Activated B cell treated with CpG ODN at 0.5 μM for 24 hours (primary cell): ENCODE measurements around the gene ADCY2. TPM values are rescaled to one million over a fixed set of nuclear protein-coding genes. Genes with fewer than 3 reads are reported as not detected.
A peak's percentile ranks its signal among the peaks of the same experiment; 100 is the strongest.

ENCODE experiments used
- ATAC-seq: fragments of 200-7000 bp; cut with Tn5 transposase; one replicate; pipeline ENCODE4 v1.10.0; 2021; ENCODE audit warnings: low read depth, mild to moderate bottlenecking, moderate library complexity
- CTCF ChIA-PET: fragments of 350-600 bp; sonication (Branson Sonifier 250); formaldehyde crosslinking; loops from one replicate; lab custom pipeline; 2021; ENCODE audit warnings: antibody characterized with exemption; lab: Charles Lee
- POLR2A ChIA-PET: fragments of 350-600 bp; sonication (Branson Sonifier 250); formaldehyde crosslinking; loops from one replicate; lab custom pipeline; 2021; ENCODE audit warnings: antibody characterized with exemption; lab: Charles Lee
- DNase-seq: peaks from one replicate; pipeline ENCODE4 v3.0.0; 2022
- H3K27ac Mint-ChIP-seq: one replicate; pipeline ENCODE4 v1.8.0; 2020; ENCODE audit warnings: mixed read lengths
- H3K27me3 Mint-ChIP-seq: one replicate; pipeline ENCODE4 v1.8.0; 2021; ENCODE audit warnings: mixed read lengths
- H3K36me3 Mint-ChIP-seq: one replicate; pipeline ENCODE4 v1.8.0; 2021; ENCODE audit warnings: low read depth, mixed read lengths
- H3K4me1 Mint-ChIP-seq: one replicate; pipeline ENCODE4 v1.8.0; 2021; ENCODE audit warnings: mixed read lengths
- H3K4me3 Mint-ChIP-seq: one replicate; pipeline ENCODE4 v1.8.0; 2020; ENCODE audit warnings: mild to moderate bottlenecking, mixed read lengths
- H3K9me3 Mint-ChIP-seq: one replicate; pipeline ENCODE4 v1.8.0; 2020; ENCODE audit warnings: mixed read lengths
- intact Hi-C: fragments of 100-400 bp; cut with micrococcal nuclease; formaldehyde crosslinking; loops from one replicate; pipeline ENCODE4 v1.15.1; 2024
- total RNA-seq: library from RNA; stranded (reverse); gene quantifications from 2 replicates; pipeline ENCODE4 v1.2.3, GENCODE V29; 2022
- TF ChIP-seq, protein P1 (sequence below): fragments of 200-600 bp; IDR thresholded peaks from one replicate; pipeline ENCODE4 v1.8.0; 2022; ENCODE audit warnings: antibody characterized with exemption, mild to moderate bottlenecking

Gene ADCY2
- total RNA-seq, 1 donor from 2014 or later: not detected

DNA sequence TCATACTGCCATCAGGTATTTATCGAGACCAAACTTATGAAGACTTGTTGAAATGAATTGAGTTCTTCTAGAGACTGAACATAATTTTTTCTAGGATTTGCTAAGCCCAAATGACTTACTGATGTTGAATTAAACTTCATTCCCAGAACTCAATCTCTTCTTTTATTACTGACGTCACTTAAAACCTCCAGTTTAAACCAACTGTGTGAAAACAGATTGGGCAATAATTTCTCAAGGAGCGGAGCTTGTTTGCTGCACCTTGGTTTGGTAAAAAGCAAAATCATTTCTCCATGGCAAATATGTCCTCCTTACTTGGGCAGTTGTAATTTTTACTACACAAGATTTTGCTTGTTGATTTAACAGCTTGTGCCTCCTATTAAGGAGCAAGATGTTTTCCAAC is 417.6 kb downstream of the ADCY2 start:
- Mint-ChIP-seq H3K4me1 (no peaks in the 10 kb centered on the region), H3K27me3 (peaks cover 33% of the 10 kb centered on the region), H3K9me3 (no peaks in the 10 kb centered on the region), H3K36me3 (no peaks in the 10 kb centered on the region), H3K4me3 (no peak overlapping the region), H3K27ac (no peak overlapping the region)
- TF ChIP-seq, protein P1, sequence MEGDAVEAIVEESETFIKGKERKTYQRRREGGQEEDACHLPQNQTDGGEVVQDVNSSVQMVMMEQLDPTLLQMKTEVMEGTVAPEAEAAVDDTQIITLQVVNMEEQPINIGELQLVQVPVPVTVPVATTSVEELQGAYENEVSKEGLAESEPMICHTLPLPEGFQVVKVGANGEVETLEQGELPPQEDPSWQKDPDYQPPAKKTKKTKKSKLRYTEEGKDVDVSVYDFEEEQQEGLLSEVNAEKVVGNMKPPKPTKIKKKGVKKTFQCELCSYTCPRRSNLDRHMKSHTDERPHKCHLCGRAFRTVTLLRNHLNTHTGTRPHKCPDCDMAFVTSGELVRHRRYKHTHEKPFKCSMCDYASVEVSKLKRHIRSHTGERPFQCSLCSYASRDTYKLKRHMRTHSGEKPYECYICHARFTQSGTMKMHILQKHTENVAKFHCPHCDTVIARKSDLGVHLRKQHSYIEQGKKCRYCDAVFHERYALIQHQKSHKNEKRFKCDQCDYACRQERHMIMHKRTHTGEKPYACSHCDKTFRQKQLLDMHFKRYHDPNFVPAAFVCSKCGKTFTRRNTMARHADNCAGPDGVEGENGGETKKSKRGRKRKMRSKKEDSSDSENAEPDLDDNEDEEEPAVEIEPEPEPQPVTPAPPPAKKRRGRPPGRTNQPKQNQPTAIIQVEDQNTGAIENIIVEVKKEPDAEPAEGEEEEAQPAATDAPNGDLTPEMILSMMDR: no peak
- CTCF ChIA-PET: no interaction called here
- ATAC-seq: no peak
- POLR2A ChIA-PET: no interaction called here
- intact Hi-C loops: no loop called here
- DNase-seq: no peak

DNA sequence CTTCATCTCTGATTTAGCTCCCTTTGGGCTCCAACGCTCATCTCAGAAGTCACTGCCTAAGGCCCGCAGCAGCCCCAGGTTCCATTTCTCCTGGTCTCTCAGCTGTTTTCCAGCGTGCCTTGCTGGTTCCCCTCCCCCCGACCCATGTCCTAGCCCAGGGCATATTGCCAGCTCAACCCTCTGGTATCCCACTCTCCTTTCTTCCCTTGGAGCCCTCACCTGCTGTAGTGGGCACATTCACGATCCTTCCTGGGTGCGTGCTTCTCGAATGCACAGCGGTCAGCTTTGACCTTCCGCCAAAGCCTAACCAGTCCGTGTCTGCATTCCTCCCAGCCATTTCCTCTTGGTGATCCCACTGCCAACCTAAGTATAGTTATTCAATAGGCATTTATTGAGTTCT is 418.9 kb downstream of the ADCY2 start:
- no peak overlapping the region for H3K4me3 Mint-ChIP-seq
- H3K27me3 Mint-ChIP-seq: peaks cover 35% of the 10 kb centered on the region
- DNase-seq (no peak), ATAC-seq (no peak)
- no peaks in the 10 kb centered on the region for H3K36me3 Mint-ChIP-seq
- CTCF ChIA-PET: no interaction called here
- H3K9me3 Mint-ChIP-seq: no peaks in the 10 kb centered on the region
- H3K4me1 Mint-ChIP-seq: no peaks in the 10 kb centered on the region
- no peak overlapping the region for H3K27ac Mint-ChIP-seq
- TF ChIP-seq, protein P1: no peak
- POLR2A ChIA-PET: no interaction called here
- intact Hi-C loops: no loop called here

DNA sequence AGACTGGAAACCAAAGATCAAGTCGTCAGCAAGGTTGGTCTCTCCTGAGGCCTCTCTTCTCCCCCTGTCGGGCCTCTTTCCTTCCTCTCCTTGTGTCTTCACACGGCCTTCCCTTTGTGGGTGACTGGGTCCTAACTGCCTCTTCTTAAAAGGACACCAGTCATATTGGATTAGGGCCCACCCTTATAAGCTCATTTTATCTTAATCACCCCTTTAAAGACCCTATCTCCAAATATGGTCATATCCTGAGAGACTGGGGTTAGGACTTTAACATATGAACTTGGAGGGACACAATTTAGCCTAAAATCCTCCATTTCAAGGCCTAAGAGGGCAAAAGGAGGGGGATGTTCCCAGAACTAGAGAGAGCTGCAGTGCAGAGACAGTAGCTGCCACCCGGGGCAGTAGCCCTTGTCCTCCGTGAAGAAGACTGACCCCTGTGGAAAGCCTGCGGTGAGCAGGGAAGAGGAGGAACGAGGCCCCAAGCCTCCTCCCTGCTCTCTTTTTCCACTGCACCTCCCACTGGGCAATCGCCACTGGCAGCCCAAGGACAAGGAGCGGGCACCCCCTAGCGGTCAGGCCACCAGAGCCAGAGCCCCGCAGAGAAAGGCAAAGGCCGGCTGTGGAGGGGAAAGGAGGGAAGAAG is 420.1 kb downstream of the ADCY2 start:
- no peaks in the 10 kb centered on the region for H3K9me3 Mint-ChIP-seq
- TF ChIP-seq, protein P1: no peak
- H3K36me3 Mint-ChIP-seq: no peaks in the 10 kb centered on the region
- ATAC-seq: no peak
- peaks cover 35% of the 10 kb centered on the region for H3K27me3 Mint-ChIP-seq
- H3K4me3 Mint-ChIP-seq: no peak overlapping the region
- CTCF ChIA-PET: no interaction called here
- no peaks in the 10 kb centered on the region for H3K4me1 Mint-ChIP-seq
- POLR2A ChIA-PET: no interaction called here
- DNase-seq: peak; percentile 34
- H3K27ac Mint-ChIP-seq: no peak overlapping the region
- intact Hi-C loops: loop anchor here (2.0 kb wide), 1 partner anchor 1051 kb away; no protein-coding TSS in a partner anchor

DNA sequence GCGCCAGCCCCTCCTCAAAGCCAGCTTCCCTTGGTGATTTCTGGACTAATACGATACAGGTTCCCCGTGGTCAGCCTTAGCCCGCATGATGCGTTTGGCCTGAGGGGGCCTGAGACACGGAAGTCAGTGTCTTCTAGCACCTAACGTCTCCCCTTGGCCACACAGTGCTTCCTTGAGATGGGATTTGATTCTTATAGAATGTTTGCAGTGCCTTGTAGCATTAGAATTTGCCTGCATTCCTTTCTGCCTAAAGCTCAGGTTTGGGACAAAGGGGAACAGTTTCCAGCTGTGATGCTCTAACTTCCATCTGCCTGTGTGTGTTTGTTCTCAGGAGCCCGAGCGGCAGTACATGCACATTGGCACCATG is 420.6 kb downstream of the ADCY2 start:
- intact Hi-C loops: loop anchor here (2.0 kb wide), 1 partner anchor 1052 kb away; no protein-coding TSS in a partner anchor
- Mint-ChIP-seq H3K4me3 (no peak overlapping the region), H3K36me3 (no peaks in the 10 kb centered on the region), H3K4me1 (no peaks in the 10 kb centered on the region), H3K27ac (no peak overlapping the region), H3K9me3 (no peaks in the 10 kb centered on the region), H3K27me3 (peaks cover 35% of the 10 kb centered on the region)
- DNase-seq (no peak), ATAC-seq (no peak)
- TF ChIP-seq, protein P1: no peak
- POLR2A ChIA-PET: no interaction called here
- CTCF ChIA-PET: interaction anchor here (1.4 kb wide), 1 partner anchor 40 kb away, joined by 4 read pairs; no protein-coding TSS in a partner anchor

DNA sequence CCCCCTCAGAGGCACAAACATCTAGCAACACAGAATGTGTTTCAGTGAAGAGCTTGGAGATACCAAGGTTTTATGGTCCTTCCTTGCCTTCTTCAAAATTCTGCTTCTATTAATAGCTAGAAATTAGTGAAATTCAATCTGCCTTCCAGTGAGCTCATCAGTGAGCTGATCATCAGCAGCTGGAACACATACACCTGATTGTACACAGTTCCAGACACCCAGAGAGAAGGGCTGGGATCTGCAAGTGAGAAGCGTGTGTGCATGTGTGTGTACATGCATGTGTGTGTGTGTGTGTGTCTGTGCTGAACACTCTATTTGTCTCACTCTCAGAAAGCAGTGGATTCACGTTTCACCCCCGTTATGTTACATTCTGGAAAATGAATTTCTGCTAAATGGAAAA is 426.5 kb downstream of the ADCY2 start:
- ChIA-PET POLR2A (no interaction called here), CTCF (no interaction called here)
- no peaks in the 10 kb centered on the region for H3K9me3 Mint-ChIP-seq
- H3K27ac Mint-ChIP-seq: no peak overlapping the region
- DNase-seq (no peak), ATAC-seq (no peak)
- peaks cover 3% of the 10 kb centered on the region for H3K27me3 Mint-ChIP-seq
- intact Hi-C loops: no loop called here
- H3K4me3 Mint-ChIP-seq: no peak overlapping the region
- TF ChIP-seq, protein P1: no peak
- no peaks in the 10 kb centered on the region for H3K36me3 Mint-ChIP-seq
- no peaks in the 10 kb centered on the region for H3K4me1 Mint-ChIP-seq
